SK-N-SH (cell line): ENCODE data around the gene MGRN1.

Experiments used
- CTCF ChIP-seq: fragments of 200-600 bp; sonication (generic); IDR thresholded peaks from 2 replicates; pipeline ENCODE4 v1.6.1; 2017; ENCODE audit warnings: antibody characterized with exemption, mild to moderate bottlenecking, moderate library complexity
- ELF1 ChIP-seq: IDR thresholded peaks from 2 replicates; pipeline ENCODE4 v1.4.0; 2012
- EP300 ChIP-seq, 2 experiments: IDR thresholded peaks; 2 replicates each; pipeline versions ENCODE4 v1.4.0 to v1.6.1; 2012; ENCODE audit warnings: borderline replicate concordance in 1 of 2, low read depth in 1 of 2, low read length in 1 of 2
- FOSL2 ChIP-seq: IDR thresholded peaks from 2 replicates; pipeline ENCODE4 v1.4.0; 2012; ENCODE audit warnings: low read depth, mild to moderate bottlenecking, moderate library complexity, borderline replicate concordance
- GABPA ChIP-seq: IDR thresholded peaks from 2 replicates; pipeline ENCODE4 v1.4.0; 2012; ENCODE audit warnings: low read depth, mild to moderate bottlenecking
- NFIC ChIP-seq: IDR thresholded peaks from 2 replicates; pipeline ENCODE4 v1.4.0; 2012; ENCODE audit warnings: borderline replicate concordance
- NRF1 ChIP-seq: IDR thresholded peaks from 2 replicates; pipeline ENCODE4 v1.6.1; 2012; ENCODE audit warnings: low read depth, mild to moderate bottlenecking, low read length
- RAD21 ChIP-seq: IDR thresholded peaks from 2 replicates; pipeline ENCODE4 v1.6.1; 2012; ENCODE audit warnings: mild to moderate bottlenecking, low read length
- REST ChIP-seq: IDR thresholded peaks from 2 replicates; pipeline ENCODE4 v1.6.1; 2012; ENCODE audit warnings: mild to moderate bottlenecking, low read depth, low read length, moderate library complexity
- RXRA ChIP-seq: IDR thresholded peaks from 2 replicates; pipeline ENCODE4 v1.4.0; 2012; ENCODE audit warnings: low read depth, mild to moderate bottlenecking, borderline replicate concordance
- SIN3A ChIP-seq: IDR thresholded peaks from 2 replicates; pipeline ENCODE4 v1.6.1; 2012; ENCODE audit warnings: low read depth, mild to moderate bottlenecking, low read length, moderate library complexity, borderline replicate concordance
- TAF1 ChIP-seq: IDR thresholded peaks from 2 replicates; pipeline ENCODE4 v1.6.1; 2012; ENCODE audit warnings: low read depth, mild to moderate bottlenecking, low read length, moderate library complexity, borderline replicate concordance
- USF1 ChIP-seq: IDR thresholded peaks from 2 replicates; pipeline ENCODE4 v1.4.0; 2012; ENCODE audit warnings: low read depth, borderline replicate concordance
- TF ChIP-seq, protein P1 (sequence below): fragments of 150-350 bp; IDR thresholded peaks from 2 replicates; pipeline ENCODE4 v1.6.1; 2017; ENCODE audit warnings: antibody characterized with exemption, low read length, low read depth, borderline replicate concordance

DNA sequence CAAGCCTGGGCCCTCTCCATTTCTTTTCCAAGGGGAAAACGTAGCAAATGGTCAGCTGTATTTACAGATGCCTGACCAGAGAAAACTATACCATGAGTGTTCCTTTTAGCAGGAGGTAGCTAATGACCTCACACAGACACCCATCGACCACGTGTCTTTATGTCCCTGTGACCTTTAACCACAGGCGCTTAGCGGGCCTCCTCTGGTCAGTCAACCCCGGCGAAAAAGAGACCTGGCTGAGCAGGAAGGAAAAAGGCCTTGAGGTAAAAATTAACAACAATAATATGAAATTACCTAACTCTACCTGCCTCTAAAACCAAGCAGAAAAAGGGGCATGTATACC lies 77.8 kb downstream of the MGRN1 start:
- TF ChIP-seq, protein P1, sequence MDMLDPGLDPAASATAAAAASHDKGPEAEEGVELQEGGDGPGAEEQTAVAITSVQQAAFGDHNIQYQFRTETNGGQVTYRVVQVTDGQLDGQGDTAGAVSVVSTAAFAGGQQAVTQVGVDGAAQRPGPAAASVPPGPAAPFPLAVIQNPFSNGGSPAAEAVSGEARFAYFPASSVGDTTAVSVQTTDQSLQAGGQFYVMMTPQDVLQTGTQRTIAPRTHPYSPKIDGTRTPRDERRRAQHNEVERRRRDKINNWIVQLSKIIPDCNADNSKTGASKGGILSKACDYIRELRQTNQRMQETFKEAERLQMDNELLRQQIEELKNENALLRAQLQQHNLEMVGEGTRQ: no peak
- TF ChIP-seq CTCF: no peak
- no peak for TF ChIP-seq NRF1
- no peak for TF ChIP-seq GABPA
- TF ChIP-seq EP300 (IDR thresholded peaks at IDR 0.05; ENCODE audit: borderline replicate concordance in 1 of 2, low read depth in 1 of 2, low read length in 1 of 2): no peak
- TF ChIP-seq USF1: no peak
- TF ChIP-seq SIN3A: no peak
- no peak for TF ChIP-seq FOSL2
- no peak for TF ChIP-seq ELF1
- TF ChIP-seq TAF1: no peak
- TF ChIP-seq RXRA: no peak
- TF ChIP-seq RAD21: no peak
- TF ChIP-seq REST: no peak
- TF ChIP-seq NFIC: no peak
